Smooth muscle cell (in vitro differentiated cells): ENCODE data around the gene CYB5A. TPM values are rescaled to one million over a fixed set of nuclear protein-coding genes. Genes with fewer than 3 reads are reported as not detected.

ENCODE experiments used
- DNase-seq: peaks from one replicate; lab custom pipeline; 2025; ENCODE audit not compliant: unreplicated experiment; lab: John Stamatoyannopoulos, UW
- H2AFZ ChIP-seq: fragments of 200-600 bp; sonication (generic); 2 replicates; pipeline ENCODE4 v1.6.0; 2016; ENCODE audit warnings: antibody characterized with exemption, low read depth, mild to moderate bottlenecking
- H3F3A ChIP-seq: fragments of 200-600 bp; sonication (generic); 2 replicates; pipeline ENCODE4 v1.6.0; 2017; ENCODE audit warnings: antibody characterized with exemption, low read depth
- H3K27ac ChIP-seq: fragments of 200-600 bp; sonication (generic); 2 replicates; pipeline ENCODE4 v1.5.1; 2016; ENCODE audit warnings: low read depth, mild to moderate bottlenecking
- H3K27me3 ChIP-seq: fragments of 200-600 bp; sonication (generic); 2 replicates; pipeline ENCODE4 v1.6.1; 2016; ENCODE audit warnings: low read depth, mild to moderate bottlenecking
- H3K36me3 ChIP-seq: fragments of 200-600 bp; sonication (generic); 2 replicates; pipeline ENCODE4 v1.5.1; 2016; ENCODE audit warnings: low read depth
- H3K4me1 ChIP-seq: fragments of 200-600 bp; sonication (generic); 2 replicates; pipeline ENCODE4 v1.5.1; 2016; ENCODE audit warnings: low read depth
- H3K4me2 ChIP-seq: fragments of 200-600 bp; sonication (generic); 2 replicates; pipeline ENCODE4 v1.6.0; 2016; ENCODE audit warnings: mild to moderate bottlenecking
- H3K4me3 ChIP-seq: fragments of 200-600 bp; sonication (generic); 2 replicates; pipeline ENCODE4 v1.5.1; 2016; ENCODE audit warnings: mild to moderate bottlenecking
- H3K79me2 ChIP-seq: fragments of 200-600 bp; sonication (generic); 2 replicates; pipeline ENCODE4 v1.6.0; 2016; ENCODE audit warnings: low read depth, mild to moderate bottlenecking
- H3K9ac ChIP-seq: fragments of 200-600 bp; sonication (generic); 2 replicates; pipeline ENCODE4 v1.6.0; 2016; ENCODE audit warnings: low read depth
- H3K9me3 ChIP-seq: fragments of 200-600 bp; sonication (generic); replicated peaks from 2 replicates; pipeline ENCODE4 v1.5.1; 2016; ENCODE audit warnings: low read depth
- H4K20me1 ChIP-seq: fragments of 200-600 bp; sonication (generic); 2 replicates; pipeline ENCODE4 v1.6.0; 2016; ENCODE audit warnings: low read depth
- WGBS: methylation state at CpG from one replicate; pipeline ENCODE4 v1.1.7; 2016; ENCODE audit warnings: low lambda C conversion rate; 5-methylcytosine and 5-hydroxymethylcytosine counted together
- polyA plus RNA-seq: library from polyadenylated mRNA; unstranded; fragments of >200 nt; fragmentation: Nextera tagmentation; extraction: Ambion mirVana; gene quantifications from 2 replicates; pipeline ENCODE4 v1.2.1, GENCODE V29; 2016
- total RNA-seq: library from RNA; depleted of rRNA; stranded (reverse); fragments of >200 nt; gene quantifications from 2 replicates; pipeline ENCODE4 v1.2.3, GENCODE V29; 2014
- TF ChIP-seq, protein P1 (sequence below): fragments of 200-600 bp; sonication (generic); IDR thresholded peaks from 2 replicates; pipeline ENCODE4 v1.5.1; 2017; ENCODE audit warnings: borderline replicate concordance, mild to moderate bottlenecking, antibody characterized with exemption; ENCODE audit not compliant: insufficient read depth, poor library complexity, severe bottlenecking

CYB5A gene
- total and polyA plus RNA-seq, 2 experiments from 2014 or later = 52.8 to 83.2 TPM

DNA sequence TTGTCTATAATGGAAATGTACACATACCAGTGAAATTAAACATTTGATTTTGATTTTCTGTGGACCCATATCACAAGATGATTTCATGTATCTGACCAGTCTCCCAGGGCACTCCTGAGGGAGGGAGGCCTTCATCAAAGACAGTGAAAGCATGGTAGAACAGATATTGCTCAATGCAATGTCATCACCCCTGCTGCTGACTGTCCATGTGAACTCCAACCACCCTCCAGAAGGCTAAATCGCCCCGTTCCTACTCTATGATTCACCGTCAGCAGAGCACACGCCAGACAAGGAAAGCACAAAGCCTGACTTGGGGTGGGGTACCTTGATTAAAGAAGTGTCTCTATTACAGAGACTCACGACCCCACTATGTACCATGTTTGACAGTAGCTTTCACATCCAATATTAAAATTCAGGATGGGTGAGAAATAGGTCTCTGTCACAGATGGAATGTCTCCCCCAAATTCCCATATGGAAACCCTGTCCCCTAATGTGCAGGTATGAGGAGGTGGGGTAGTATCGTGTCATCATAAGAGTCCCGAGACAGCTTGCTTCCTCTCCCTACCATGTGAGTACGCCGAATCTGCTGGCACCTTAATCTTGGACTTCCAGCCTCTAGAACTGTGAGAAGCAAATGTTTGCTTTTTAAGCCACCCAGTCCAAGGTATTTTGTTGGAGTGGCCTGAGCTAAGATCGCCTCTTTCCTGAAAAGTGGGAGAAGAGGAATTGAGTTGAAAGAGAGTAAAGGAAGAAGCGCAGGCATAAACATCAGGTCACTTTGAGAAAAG is 42.4 kb downstream of the CYB5A start:
- DNase-seq = no peak
- peak overlapping the region; percentile 6 for H3K4me2 ChIP-seq
- no peaks in the 10 kb centered on the region for H3K36me3 ChIP-seq
- H4K20me1 ChIP-seq = no peaks in the 10 kb centered on the region
- no peaks in the 10 kb centered on the region for H3K79me2 ChIP-seq
- no peaks in the 10 kb centered on the region for H3K27me3 ChIP-seq
- no peak overlapping the region for H2AFZ ChIP-seq
- H3K4me3 ChIP-seq = no peak overlapping the region
- peak overlapping the region; percentile 70 for H3K27ac ChIP-seq
- 63% methylated on average over 11 of the region's 11 CpGs for WGBS
- TF ChIP-seq, protein P1, sequence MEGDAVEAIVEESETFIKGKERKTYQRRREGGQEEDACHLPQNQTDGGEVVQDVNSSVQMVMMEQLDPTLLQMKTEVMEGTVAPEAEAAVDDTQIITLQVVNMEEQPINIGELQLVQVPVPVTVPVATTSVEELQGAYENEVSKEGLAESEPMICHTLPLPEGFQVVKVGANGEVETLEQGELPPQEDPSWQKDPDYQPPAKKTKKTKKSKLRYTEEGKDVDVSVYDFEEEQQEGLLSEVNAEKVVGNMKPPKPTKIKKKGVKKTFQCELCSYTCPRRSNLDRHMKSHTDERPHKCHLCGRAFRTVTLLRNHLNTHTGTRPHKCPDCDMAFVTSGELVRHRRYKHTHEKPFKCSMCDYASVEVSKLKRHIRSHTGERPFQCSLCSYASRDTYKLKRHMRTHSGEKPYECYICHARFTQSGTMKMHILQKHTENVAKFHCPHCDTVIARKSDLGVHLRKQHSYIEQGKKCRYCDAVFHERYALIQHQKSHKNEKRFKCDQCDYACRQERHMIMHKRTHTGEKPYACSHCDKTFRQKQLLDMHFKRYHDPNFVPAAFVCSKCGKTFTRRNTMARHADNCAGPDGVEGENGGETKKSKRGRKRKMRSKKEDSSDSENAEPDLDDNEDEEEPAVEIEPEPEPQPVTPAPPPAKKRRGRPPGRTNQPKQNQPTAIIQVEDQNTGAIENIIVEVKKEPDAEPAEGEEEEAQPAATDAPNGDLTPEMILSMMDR = no peak
- H3F3A ChIP-seq = peaks cover 23% of the 10 kb centered on the region
- peaks cover 12% of the 10 kb centered on the region for H3K4me1 ChIP-seq
- no peak overlapping the region for H3K9ac ChIP-seq
- no peaks in the 10 kb centered on the region for H3K9me3 ChIP-seq

DNA sequence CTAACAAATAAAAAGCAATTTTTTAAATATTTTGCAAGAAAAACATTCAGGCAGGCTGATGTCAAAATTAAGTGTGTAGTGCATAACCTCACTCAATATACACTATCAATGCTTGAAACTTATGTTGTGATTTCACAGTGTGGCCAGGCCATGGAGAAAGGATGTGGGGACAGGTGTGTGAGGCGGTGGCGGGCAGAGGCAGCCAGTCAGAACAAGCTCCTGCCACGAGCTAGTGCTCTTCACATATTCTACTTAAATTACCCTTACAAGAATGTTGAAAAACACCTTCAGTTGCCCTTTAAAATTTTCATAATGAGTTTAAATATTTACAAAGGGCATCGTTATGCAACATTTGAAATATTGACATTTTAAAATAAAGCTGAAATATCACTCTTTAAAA is 43.2 kb downstream of the CYB5A start:
- no peaks in the 10 kb centered on the region for H3K27me3 ChIP-seq
- peak overlapping the region; percentile 6 for H3K4me2 ChIP-seq
- no peaks in the 10 kb centered on the region for H3K79me2 ChIP-seq
- no peak for DNase-seq
- H3K9ac ChIP-seq = no peak overlapping the region
- H3F3A ChIP-seq = peaks cover 23% of the 10 kb centered on the region
- peaks cover 12% of the 10 kb centered on the region for H3K4me1 ChIP-seq
- H3K36me3 ChIP-seq = no peaks in the 10 kb centered on the region
- no peak overlapping the region for H3K4me3 ChIP-seq
- TF ChIP-seq, protein P1 = no peak
- no peak overlapping the region for H2AFZ ChIP-seq
- no peaks in the 10 kb centered on the region for H4K20me1 ChIP-seq
- 81% methylated on average over 4 of the region's 4 CpGs for WGBS
- no peaks in the 10 kb centered on the region for H3K9me3 ChIP-seq
- H3K27ac ChIP-seq = peak overlapping the region; percentile 58

DNA sequence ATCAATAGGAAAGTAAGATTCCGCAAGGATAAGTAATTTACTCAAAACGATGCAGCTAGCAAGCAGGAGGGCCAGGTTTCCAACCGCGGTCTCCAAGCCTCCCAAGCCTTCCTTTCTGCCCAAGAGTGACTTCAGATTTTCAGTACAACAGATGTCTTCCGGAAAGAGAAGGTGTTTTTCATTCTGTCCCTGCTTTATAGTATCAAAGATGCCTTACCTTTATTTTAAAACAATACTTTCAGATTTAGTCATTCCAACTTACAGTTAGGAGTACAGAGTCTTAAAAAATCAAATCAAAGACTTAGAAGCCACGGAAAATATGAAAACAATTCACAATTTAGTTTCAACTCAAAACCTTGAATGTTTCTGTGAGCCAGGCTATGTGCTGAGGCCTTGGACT is 43.6 kb downstream of the CYB5A start:
- H3K9ac ChIP-seq = no peak overlapping the region
- peaks cover 12% of the 10 kb centered on the region for H3K4me1 ChIP-seq
- TF ChIP-seq, protein P1 = no peak
- no peak overlapping the region for H3K27ac ChIP-seq
- no peak for DNase-seq
- 98% methylated on average over 6 of the region's 6 CpGs for WGBS
- H3K4me3 ChIP-seq = no peak overlapping the region
- peaks cover 20% of the 10 kb centered on the region for H3F3A ChIP-seq
- H3K4me2 ChIP-seq = no peak overlapping the region
- H4K20me1 ChIP-seq = no peaks in the 10 kb centered on the region
- no peak overlapping the region for H2AFZ ChIP-seq
- H3K9me3 ChIP-seq = no peaks in the 10 kb centered on the region
- no peaks in the 10 kb centered on the region for H3K27me3 ChIP-seq
- no peaks in the 10 kb centered on the region for H3K79me2 ChIP-seq
- no peaks in the 10 kb centered on the region for H3K36me3 ChIP-seq

DNA sequence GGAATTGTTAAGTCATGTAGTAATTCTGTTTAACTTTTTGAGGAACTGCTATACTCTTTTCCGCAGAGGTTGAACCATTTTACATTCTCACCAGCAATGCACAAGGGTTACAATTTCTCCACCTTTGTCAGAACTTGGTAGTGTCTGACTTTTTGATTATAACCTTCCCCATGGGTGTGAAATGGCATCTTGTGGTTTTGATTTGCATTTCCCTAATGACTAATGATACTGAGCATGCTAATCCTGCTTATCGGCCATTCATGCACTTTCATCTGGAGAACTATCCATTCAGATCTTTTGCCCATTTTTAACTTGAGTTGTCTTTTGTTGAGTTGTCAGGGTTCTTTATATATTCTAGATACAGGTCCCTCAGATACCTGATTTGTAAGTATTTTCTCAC is 47.2 kb downstream of the CYB5A start:
- Histone ChIP-seq H3K4me2 (no peak overlapping the region), H3K36me3 (no peaks in the 10 kb centered on the region), H3K27me3 (no peaks in the 10 kb centered on the region), H3K79me2 (no peaks in the 10 kb centered on the region), H3K4me1 (no peaks in the 10 kb centered on the region), H4K20me1 (no peaks in the 10 kb centered on the region), H3K9me3 (no peaks in the 10 kb centered on the region), H3K27ac (no peak overlapping the region), H2AFZ (no peak overlapping the region), H3F3A (peaks cover 9% of the 10 kb centered on the region), H3K4me3 (no peak overlapping the region), H3K9ac (no peak overlapping the region)
- WGBS = 72% methylated on average over 2 of the region's 2 CpGs
- DNase-seq = no peak
- TF ChIP-seq, protein P1 = no peak
